Measurements from ENCODE around the gene ZNF543. TPM values are rescaled to one million over a fixed set of nuclear protein-coding genes. Genes with fewer than 3 reads are reported as not detected.
A peak's percentile ranks its signal among the peaks of the same experiment; 100 is the strongest.

Gene ZNF543
- total and polyA plus RNA-seq, 2 of the 13 experiments (the other 11 are each of a cell fraction or from before 2014, with no cell fraction given), result 2.1 to 8.9 TPM

DNA sequence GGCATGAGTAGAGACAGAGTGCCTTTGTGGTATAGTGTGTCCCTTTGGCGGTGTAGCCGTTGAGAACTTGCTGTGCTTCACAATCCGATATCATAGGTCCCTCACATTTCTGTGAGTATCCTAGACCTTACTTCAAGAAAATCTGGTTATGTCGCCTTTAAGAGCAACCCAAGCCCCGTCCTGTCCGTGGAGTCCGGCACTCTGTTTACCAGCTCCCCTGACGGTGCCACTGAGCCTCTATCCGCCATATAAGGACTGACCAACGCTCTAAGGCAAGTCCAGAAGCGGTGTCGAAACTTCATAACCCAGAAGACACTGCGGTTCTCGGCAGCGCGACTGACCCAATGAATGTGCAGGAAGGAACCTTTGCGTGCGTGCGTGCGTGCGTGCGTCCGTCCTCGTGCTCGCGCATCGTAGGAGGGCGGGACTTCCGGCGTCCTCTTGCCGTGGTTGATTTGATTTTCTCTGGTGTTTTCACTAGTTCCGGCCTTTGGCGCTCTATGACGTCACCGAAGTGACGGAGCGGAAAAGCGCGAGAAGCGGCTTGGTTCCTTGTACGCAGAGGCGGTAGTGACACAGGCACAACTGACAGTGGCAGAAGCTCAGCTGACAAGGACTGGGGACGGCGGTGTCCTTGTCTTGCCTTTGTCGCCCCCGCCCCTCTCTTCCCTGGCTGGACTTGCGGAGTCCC is 42.9 kb downstream of the ZNF543 start, which contains the start of the genes TRAPPC2B and ZNF547 (continued):
- TF ChIP-seq, protein P1, sequence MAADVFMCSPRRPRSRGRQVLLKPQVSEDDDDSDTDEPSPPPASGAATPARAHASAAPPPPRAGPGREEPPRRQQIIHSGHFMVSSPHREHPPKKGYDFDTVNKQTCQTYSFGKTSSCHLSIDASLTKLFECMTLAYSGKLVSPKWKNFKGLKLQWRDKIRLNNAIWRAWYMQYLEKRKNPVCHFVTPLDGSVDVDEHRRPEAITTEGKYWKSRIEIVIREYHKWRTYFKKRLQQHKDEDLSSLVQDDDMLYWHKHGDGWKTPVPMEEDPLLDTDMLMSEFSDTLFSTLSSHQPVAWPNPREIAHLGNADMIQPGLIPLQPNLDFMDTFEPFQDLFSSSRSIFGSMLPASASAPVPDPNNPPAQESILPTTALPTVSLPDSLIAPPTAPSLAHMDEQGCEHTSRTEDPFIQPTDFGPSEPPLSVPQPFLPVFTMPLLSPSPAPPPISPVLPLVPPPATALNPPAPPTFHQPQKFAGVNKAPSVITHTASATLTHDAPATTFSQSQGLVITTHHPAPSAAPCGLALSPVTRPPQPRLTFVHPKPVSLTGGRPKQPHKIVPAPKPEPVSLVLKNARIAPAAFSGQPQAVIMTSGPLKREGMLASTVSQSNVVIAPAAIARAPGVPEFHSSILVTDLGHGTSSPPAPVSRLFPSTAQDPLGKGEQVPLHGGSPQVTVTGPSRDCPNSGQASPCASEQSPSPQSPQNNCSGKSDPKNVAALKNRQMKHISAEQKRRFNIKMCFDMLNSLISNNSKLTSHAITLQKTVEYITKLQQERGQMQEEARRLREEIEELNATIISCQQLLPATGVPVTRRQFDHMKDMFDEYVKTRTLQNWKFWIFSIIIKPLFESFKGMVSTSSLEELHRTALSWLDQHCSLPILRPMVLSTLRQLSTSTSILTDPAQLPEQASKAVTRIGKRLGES (CRISPR knock-in tag; IDR thresholded peaks at IDR 0.05; ENCODE audit: borderline replicate concordance), result no peak
- TF ChIP-seq, protein P2, sequence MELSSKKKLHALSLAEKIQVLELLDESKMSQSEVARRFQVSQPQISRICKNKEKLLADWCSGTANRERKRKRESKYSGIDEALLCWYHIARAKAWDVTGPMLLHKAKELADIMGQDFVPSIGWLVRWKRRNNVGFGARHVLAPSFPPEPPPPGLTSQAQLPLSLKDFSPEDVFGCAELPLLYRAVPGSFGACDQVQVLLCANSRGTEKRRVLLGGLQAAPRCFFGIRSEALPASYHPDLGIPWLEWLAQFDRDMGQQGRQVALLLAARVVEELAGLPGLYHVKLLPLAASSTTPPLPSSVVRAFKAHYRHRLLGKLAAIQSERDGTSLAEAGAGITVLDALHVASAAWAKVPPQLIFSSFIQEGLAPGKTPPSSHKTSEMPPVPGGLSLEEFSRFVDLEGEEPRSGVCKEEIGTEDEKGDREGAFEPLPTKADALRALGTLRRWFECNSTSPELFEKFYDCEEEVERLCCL (CRISPR knock-in tag; IDR thresholded peaks at IDR 0.05; ENCODE audit: borderline replicate concordance), result no peak
- TF ChIP-seq PCBP1 (IDR thresholded peaks at IDR 0.05; ENCODE audit: borderline replicate concordance, low read depth, low read length) (0 out of 2 replicates have a peak, but pooled peaks have one; percentile 69), ZNF619 (CRISPR knock-in tag; IDR thresholded peaks at IDR 0.05) (no peak), TBL1XR1 (IDR thresholded peaks at IDR 0.05; ENCODE audit: borderline replicate concordance, low read length, partially characterized antibody) (peak; percentile 64), FOXO1 (CRISPR knock-in tag; IDR thresholded peaks at IDR 0.05) (peak; percentile 59; the same call in 1 of the 2 replicates), POGZ (CRISPR knock-in tag; IDR thresholded peaks at IDR 0.05) (peak; percentile 83), ASH2L (IDR thresholded peaks at IDR 0.05; ENCODE audit: insufficient read length, low read depth, low read length) (peak; percentile 90), SNAI1 (CRISPR knock-in tag; IDR thresholded peaks at IDR 0.05; ENCODE audit: borderline replicate concordance) (no peak)
- TF ChIP-seq, protein P3, sequence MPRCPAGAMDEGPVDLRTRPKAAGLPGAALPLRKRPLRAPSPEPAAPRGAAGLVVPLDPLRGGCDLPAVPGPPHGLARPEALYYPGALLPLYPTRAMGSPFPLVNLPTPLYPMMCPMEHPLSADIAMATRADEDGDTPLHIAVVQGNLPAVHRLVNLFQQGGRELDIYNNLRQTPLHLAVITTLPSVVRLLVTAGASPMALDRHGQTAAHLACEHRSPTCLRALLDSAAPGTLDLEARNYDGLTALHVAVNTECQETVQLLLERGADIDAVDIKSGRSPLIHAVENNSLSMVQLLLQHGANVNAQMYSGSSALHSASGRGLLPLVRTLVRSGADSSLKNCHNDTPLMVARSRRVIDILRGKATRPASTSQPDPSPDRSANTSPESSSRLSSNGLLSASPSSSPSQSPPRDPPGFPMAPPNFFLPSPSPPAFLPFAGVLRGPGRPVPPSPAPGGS (CRISPR knock-in tag; IDR thresholded peaks at IDR 0.05), result peak; percentile 77; the same call in 1 of the 2 replicates
- TF ChIP-seq, protein P4, sequence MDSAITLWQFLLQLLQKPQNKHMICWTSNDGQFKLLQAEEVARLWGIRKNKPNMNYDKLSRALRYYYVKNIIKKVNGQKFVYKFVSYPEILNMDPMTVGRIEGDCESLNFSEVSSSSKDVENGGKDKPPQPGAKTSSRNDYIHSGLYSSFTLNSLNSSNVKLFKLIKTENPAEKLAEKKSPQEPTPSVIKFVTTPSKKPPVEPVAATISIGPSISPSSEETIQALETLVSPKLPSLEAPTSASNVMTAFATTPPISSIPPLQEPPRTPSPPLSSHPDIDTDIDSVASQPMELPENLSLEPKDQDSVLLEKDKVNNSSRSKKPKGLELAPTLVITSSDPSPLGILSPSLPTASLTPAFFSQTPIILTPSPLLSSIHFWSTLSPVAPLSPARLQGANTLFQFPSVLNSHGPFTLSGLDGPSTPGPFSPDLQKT (CRISPR knock-in tag; IDR thresholded peaks at IDR 0.05; ENCODE audit: borderline replicate concordance), result no peak
- TF ChIP-seq, protein P5, sequence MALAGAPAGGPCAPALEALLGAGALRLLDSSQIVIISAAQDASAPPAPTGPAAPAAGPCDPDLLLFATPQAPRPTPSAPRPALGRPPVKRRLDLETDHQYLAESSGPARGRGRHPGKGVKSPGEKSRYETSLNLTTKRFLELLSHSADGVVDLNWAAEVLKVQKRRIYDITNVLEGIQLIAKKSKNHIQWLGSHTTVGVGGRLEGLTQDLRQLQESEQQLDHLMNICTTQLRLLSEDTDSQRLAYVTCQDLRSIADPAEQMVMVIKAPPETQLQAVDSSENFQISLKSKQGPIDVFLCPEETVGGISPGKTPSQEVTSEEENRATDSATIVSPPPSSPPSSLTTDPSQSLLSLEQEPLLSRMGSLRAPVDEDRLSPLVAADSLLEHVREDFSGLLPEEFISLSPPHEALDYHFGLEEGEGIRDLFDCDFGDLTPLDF (CRISPR knock-in tag; IDR thresholded peaks at IDR 0.05), result 0 out of 2 replicates have a peak, but pooled peaks have one; percentile 22
- TF ChIP-seq, protein P6, sequence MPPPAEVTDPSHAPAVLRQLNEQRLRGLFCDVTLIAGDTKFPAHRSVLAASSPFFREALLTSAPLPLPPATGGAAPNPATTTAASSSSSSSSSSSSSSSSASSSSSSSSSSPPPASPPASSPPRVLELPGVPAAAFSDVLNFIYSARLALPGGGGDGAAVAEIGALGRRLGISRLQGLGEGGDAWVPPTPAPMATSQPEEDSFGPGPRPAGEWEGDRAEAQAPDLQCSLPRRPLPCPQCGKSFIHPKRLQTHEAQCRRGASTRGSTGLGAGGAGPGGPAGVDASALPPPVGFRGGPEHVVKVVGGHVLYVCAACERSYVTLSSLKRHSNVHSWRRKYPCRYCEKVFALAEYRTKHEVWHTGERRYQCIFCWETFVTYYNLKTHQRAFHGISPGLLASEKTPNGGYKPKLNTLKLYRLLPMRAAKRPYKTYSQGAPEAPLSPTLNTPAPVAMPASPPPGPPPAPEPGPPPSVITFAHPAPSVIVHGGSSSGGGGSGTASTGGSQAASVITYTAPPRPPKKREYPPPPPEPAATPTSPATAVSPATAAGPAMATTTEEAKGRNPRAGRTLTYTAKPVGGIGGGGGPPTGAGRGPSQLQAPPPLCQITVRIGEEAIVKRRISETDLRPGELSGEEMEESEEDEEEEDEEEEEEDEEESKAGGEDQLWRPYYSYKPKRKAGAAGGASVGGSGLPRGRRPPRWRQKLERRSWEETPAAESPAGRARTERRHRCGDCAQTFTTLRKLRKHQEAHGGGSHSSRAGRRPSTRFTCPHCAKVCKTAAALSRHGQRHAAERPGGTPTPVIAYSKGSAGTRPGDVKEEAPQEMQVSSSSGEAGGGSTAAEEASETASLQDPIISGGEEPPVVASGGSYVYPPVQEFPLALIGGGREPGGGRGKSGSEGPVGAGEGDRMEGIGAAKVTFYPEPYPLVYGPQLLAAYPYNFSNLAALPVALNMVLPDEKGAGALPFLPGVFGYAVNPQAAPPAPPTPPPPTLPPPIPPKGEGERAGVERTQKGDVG (CRISPR knock-in tag; IDR thresholded peaks at IDR 0.05; ENCODE audit: borderline replicate concordance), result no peak
- TF ChIP-seq, protein P7, sequence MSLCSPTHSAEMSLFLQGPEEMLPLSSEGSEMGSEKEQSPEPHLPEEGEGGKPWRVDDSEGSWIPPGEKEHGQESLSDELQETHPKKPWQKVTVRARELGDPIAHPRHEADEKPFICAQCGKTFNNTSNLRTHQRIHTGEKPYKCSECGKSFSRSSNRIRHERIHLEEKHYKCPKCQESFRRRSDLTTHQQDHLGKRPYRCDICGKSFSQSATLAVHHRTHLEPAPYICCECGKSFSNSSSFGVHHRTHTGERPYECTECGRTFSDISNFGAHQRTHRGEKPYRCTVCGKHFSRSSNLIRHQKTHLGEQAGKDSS (CRISPR knock-in tag; IDR thresholded peaks at IDR 0.05; ENCODE audit: borderline replicate concordance, low read depth), result no peak
